A673 (cell line): ENCODE data around the gene GLRX3.

ENCODE experiments used
- CTCF ChIP-seq: fragments of 300-800, 200-600 bp; sonication (generic); conservative IDR thresholded peaks from 2 replicates; pipeline ENCODE4 v1.5.1; 2017; ENCODE audit warnings: low read depth, mild to moderate bottlenecking, antibody characterized with exemption, low read length, moderate library complexity, mixed read lengths
- EZH2 ChIP-seq: fragments of 200-600 bp; sonication (generic); IDR thresholded peaks from 2 replicates; pipeline ENCODE4 v1.6.1; 2017; ENCODE audit warnings: borderline replicate concordance, low read depth, mild to moderate bottlenecking, mixed read lengths, antibody characterized with exemption, low read length; ENCODE audit not compliant: poor library complexity, severe bottlenecking

GRCh38 chr10:130196511-130197487, 60.6 kb downstream of the GLRX3 start:
- TF ChIP-seq CTCF (no peak), EZH2 (no peak)
